IMR-90 (cell line): ENCODE data around the gene ATPAF1. TPM values are rescaled to one million over a fixed set of nuclear protein-coding genes. Genes with fewer than 3 reads are reported as not detected.

Experiments
- ATAC-seq: fragments of 200-7000 bp; cut with Tn5 transposase; 2 replicates; pipeline ENCODE4 v1.9.1; 2020; ENCODE audit warnings: low read depth, mild to moderate bottlenecking, moderate library complexity
- BruUV-seq: library from RNA; stranded (reverse); fragments of 400-500 nt; replicated peaks from 2 replicates; lab custom pipeline; 2021; lab: Mats Ljungman, UMichigan
- CTCF ChIA-PET: fragments of 300-600 bp; formaldehyde crosslinking; extraction: SDS; loops from one replicate; lab custom pipeline; 2021; ENCODE audit warnings: antibody characterized with exemption; lab: Yijun Ruan, JAX
- POLR2A ChIA-PET: fragments of 300-600 bp; sonication (Branson Sonifier 250); formaldehyde crosslinking; loops from one replicate; lab custom pipeline; 2022; ENCODE audit warnings: antibody characterized with exemption; ENCODE audit not compliant: unreplicated experiment; lab: Charles Lee
- DNase-seq: peaks from one replicate; pipeline ENCODE4 v3.0.0; 2013
- H2AFZ ChIP-seq: replicated peaks from 2 replicates; pipeline ENCODE3; 2013; ENCODE audit warnings: low read length, mild to moderate bottlenecking; ENCODE audit not compliant: poor library complexity
- H2AK5ac ChIP-seq: 2 replicates; pipeline ENCODE4 v1.6.1; 2013; ENCODE audit warnings: low read depth, low read length, inconsistent platforms
- H2AK9ac ChIP-seq: replicated peaks from 2 replicates; pipeline ENCODE3; 2013; ENCODE audit warnings: mild to moderate bottlenecking, low read depth, low read length, moderate library complexity; ENCODE audit not compliant: poor library complexity
- H2BK120ac ChIP-seq: 2 replicates; pipeline ENCODE4 v1.6.1; 2013; ENCODE audit warnings: low read depth, low read length, inconsistent platforms
- H2BK15ac ChIP-seq: 3 replicates; pipeline ENCODE4 v1.6.1; 2013; ENCODE audit warnings: low read depth, low read length, inconsistent platforms
- H2BK20ac ChIP-seq: 2 replicates; pipeline ENCODE4 v1.6.1; 2013; ENCODE audit warnings: low read depth, mild to moderate bottlenecking, inconsistent platforms, low read length, moderate library complexity
- H2BK5ac ChIP-seq: 2 replicates; pipeline ENCODE4 v1.6.1; 2013; ENCODE audit warnings: mild to moderate bottlenecking, low read depth, low read length, inconsistent platforms; ENCODE audit not compliant: poor library complexity, severe bottlenecking
- H3K14ac ChIP-seq: replicated peaks from 2 replicates; pipeline ENCODE4 v1.6.1; 2013; ENCODE audit warnings: low read depth, low read length, inconsistent platforms
- H3K18ac ChIP-seq: 2 replicates; pipeline ENCODE4 v1.6.1; 2013; ENCODE audit warnings: low read depth, low read length, control low read depth
- H3K23ac ChIP-seq: 2 replicates; pipeline ENCODE4 v1.6.1; 2013; ENCODE audit warnings: low read depth, low read length, inconsistent platforms
- H3K27ac ChIP-seq: 2 replicates; pipeline ENCODE4 v1.5.1; 2013; ENCODE audit warnings: mild to moderate bottlenecking, control low read depth, low read length; ENCODE audit not compliant: insufficient read depth
- H3K27me3 ChIP-seq: 2 replicates; pipeline ENCODE4 v1.6.1; 2013; ENCODE audit warnings: low read length; ENCODE audit not compliant: control insufficient read depth, insufficient read depth
- H3K36me3 ChIP-seq: 2 replicates; pipeline ENCODE4 v1.6.1; 2013; ENCODE audit warnings: low read length, mixed read lengths; ENCODE audit not compliant: control insufficient read depth, insufficient read depth
- H3K4ac ChIP-seq: 2 replicates; pipeline ENCODE4 v1.6.1; 2013; ENCODE audit warnings: low read depth, low read length, inconsistent platforms
- H3K4me1 ChIP-seq: 2 replicates; pipeline ENCODE4 v1.6.1; 2013; ENCODE audit warnings: low read length, mixed read lengths; ENCODE audit not compliant: control insufficient read depth, insufficient read depth
- H3K4me2 ChIP-seq: 2 replicates; pipeline ENCODE4 v1.6.1; 2013; ENCODE audit warnings: low read depth, mild to moderate bottlenecking, control low read depth, low read length, moderate library complexity
- H3K4me3 ChIP-seq: 2 replicates; pipeline ENCODE4 v1.5.1; 2013; ENCODE audit warnings: low read depth, mild to moderate bottlenecking, control low read depth, low read length, moderate library complexity; ENCODE audit not compliant: insufficient read depth
- H3K56ac ChIP-seq: 2 replicates; pipeline ENCODE4 v1.6.1; 2013; ENCODE audit warnings: low read length, inconsistent platforms; ENCODE audit not compliant: insufficient read depth; ENCODE audit errors: extremely low read depth
- H3K79me1 ChIP-seq, 2 experiments: 2 replicates each; pipeline ENCODE4 v1.6.1; 2013; ENCODE audit warnings: low read length in 2 of 2, inconsistent platforms in 1 of 2, low read depth in 1 of 2
- H3K9ac ChIP-seq: 2 replicates; pipeline ENCODE4 v1.6.1; 2013; ENCODE audit warnings: low read depth, low read length, control low read depth
- H3K9me1 ChIP-seq: 2 replicates; pipeline ENCODE4 v1.6.1; 2013; ENCODE audit warnings: low read length, inconsistent platforms; ENCODE audit not compliant: insufficient read depth
- H3K9me3 ChIP-seq: 2 replicates; pipeline ENCODE4 v1.6.1; 2013; ENCODE audit warnings: low read length; ENCODE audit not compliant: control insufficient read depth, insufficient read depth
- H4K20me1 ChIP-seq: 2 replicates; pipeline ENCODE4 v1.6.1; 2013; ENCODE audit warnings: low read length, inconsistent platforms; ENCODE audit not compliant: insufficient read depth
- H4K5ac ChIP-seq: 2 replicates; pipeline ENCODE4 v1.6.1; 2013; ENCODE audit warnings: mild to moderate bottlenecking, low read depth, low read length, control low read depth
- H4K8ac ChIP-seq, 2 experiments: 2 replicates each; pipeline ENCODE4 v1.6.1; 2013; ENCODE audit warnings: low read depth in 2 of 2, low read length in 2 of 2, control low read depth in 1 of 2, inconsistent platforms in 1 of 2
- H4K91ac ChIP-seq: 2 replicates; pipeline ENCODE4 v1.6.1; 2013; ENCODE audit warnings: low read depth, low read length, inconsistent platforms; ENCODE audit not compliant: insufficient read depth
- MAFK ChIP-seq: IDR thresholded peaks from 2 replicates; pipeline ENCODE4 v1.6.1; 2012; ENCODE audit warnings: low read depth, low read length, improper control_type of control experiment
- POLR2A ChIP-seq: IDR thresholded peaks from 2 replicates; pipeline ENCODE4 v1.6.1; 2012; ENCODE audit warnings: mild to moderate bottlenecking, low read depth, low read length
- WGBS, 2 experiments: methylation state at CpG; one replicate each; pipeline versions ENCODE4 v1.1.5 to v1.1.7; 2013; ENCODE audit warnings: missing lambda C conversion rate in 2 of 2; ENCODE audit not compliant: insufficient read length in 1 of 2; ENCODE audit errors: extremely low coverage in 2 of 2; 5-methylcytosine and 5-hydroxymethylcytosine counted together
- dilution Hi-C: fragments of 300-500 bp; cut with HindIII; formaldehyde crosslinking; loops from one replicate; pipeline ENCODE4 v1.14.3; 2018; ENCODE audit warnings: low sequenced_read_pairs; ENCODE audit not compliant: unreplicated experiment
- in situ Hi-C: fragments of 300-500 bp; cut with MboI; formaldehyde crosslinking; loops from 3 replicates; pipeline ENCODE4 v1.14.3; 2019; ENCODE audit warnings: low sequenced_read_pairs, inconsistent platforms, mixed read lengths
- intact Hi-C: fragments of 100-400 bp; cut with micrococcal nuclease; formaldehyde crosslinking; loops from 2 replicates; pipeline ENCODE4 v1.10.0; 2022
- polyA plus RNA-seq, 3 experiments: library from polyadenylated mRNA; depleted of rRNA; stranded (reverse); fragments of >200 nt; gene quantifications; 2 replicates each; pipeline ENCODE4 v1.2.3, GENCODE V29; 2012; ENCODE audit warnings: low replicate concordance in 1 of 3
- total RNA-seq: library from RNA; depleted of rRNA; stranded (reverse); fragments of >200 nt; gene quantifications from 2 replicates; pipeline ENCODE4 v1.2.3, GENCODE V29; 2012

The ATPAF1 gene
- total and polyA plus RNA-seq, 2 of the 4 experiments (the other 2 are of a cell fraction): 55.5 to 80.3 TPM

GRCh38 chr1:46596846-46597245 is 71.3 kb downstream of the ATPAF1 start:
- Histone ChIP-seq H2BK20ac (no peak overlapping the region), H3K36me3 (peaks cover 22% of the 10 kb centered on the region), H3K56ac (no peak overlapping the region), H2BK15ac (no peak overlapping the region), H3K4me3 (no peak overlapping the region), H4K5ac (no peak overlapping the region), H2AFZ (no peak overlapping the region), H2BK120ac (no peak overlapping the region), H3K18ac (no peak overlapping the region), H4K8ac (no peak overlapping the region), H3K23ac (no peak overlapping the region), H2AK9ac (no peak overlapping the region), H3K79me1 (peaks cover 25 to 59% of the 10 kb centered on the region in 2 experiments), H3K4me2 (no peak overlapping the region), H4K91ac (no peak overlapping the region), H3K4me1 (peaks cover 8% of the 10 kb centered on the region), H3K9ac (no peak overlapping the region), H3K14ac (no peak overlapping the region), H3K27me3 (no peaks in the 10 kb centered on the region), H3K9me3 (no peaks in the 10 kb centered on the region), H2BK5ac (no peak overlapping the region), H3K4ac (no peak overlapping the region), H4K20me1 (peaks cover 20% of the 10 kb centered on the region; the same call in 1 of the 2 replicates), H3K27ac (no peak overlapping the region), H3K9me1 (peaks cover 23% of the 10 kb centered on the region; the same call in 1 of the 2 replicates), H2AK5ac (no peak overlapping the region)
- ChIA-PET CTCF (interaction anchor here (1.8 kb wide), 1 partner anchor 17 kb away, joined by 6 read pairs; no protein-coding TSS in a partner anchor), POLR2A (no interaction called here)
- WGBS, 2 experiments: no CpG with 5 or more reads among the region's 3 CpGs
- DNase-seq: no peak
- no peak for ATAC-seq
- in situ Hi-C loops: no loop called here
- TF ChIP-seq POLR2A (no peak), MAFK (no peak)
- no TSS peak for BruUV-seq
- intact Hi-C loops: no loop called here
- dilution Hi-C loops: no loop called here
